ENCODE results near the gene PRRC2A.

GRCh38 chr6:31643818-31644454, 23.4 kb downstream of the PRRC2A start:
- TF ChIP-seq, protein P1, sequence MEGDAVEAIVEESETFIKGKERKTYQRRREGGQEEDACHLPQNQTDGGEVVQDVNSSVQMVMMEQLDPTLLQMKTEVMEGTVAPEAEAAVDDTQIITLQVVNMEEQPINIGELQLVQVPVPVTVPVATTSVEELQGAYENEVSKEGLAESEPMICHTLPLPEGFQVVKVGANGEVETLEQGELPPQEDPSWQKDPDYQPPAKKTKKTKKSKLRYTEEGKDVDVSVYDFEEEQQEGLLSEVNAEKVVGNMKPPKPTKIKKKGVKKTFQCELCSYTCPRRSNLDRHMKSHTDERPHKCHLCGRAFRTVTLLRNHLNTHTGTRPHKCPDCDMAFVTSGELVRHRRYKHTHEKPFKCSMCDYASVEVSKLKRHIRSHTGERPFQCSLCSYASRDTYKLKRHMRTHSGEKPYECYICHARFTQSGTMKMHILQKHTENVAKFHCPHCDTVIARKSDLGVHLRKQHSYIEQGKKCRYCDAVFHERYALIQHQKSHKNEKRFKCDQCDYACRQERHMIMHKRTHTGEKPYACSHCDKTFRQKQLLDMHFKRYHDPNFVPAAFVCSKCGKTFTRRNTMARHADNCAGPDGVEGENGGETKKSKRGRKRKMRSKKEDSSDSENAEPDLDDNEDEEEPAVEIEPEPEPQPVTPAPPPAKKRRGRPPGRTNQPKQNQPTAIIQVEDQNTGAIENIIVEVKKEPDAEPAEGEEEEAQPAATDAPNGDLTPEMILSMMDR (IDR thresholded peaks at IDR 0.05), result no peak
- no peak for TF ChIP-seq POLR2A (IDR thresholded peaks at IDR 0.05)

Measured in lower leg skin (tissue), 3 donors.